Thoracic aorta (tissue), 2 donors: Measurements from ENCODE around the gene CARD19. TPM values are rescaled to one million over a fixed set of nuclear protein-coding genes. Genes with fewer than 3 reads are reported as not detected.

Experiments used
- ATAC-seq: fragments of 150-250 bp; one replicate; pipeline ENCODE4 v1.8.0; 2017; ENCODE audit warnings: low read depth; ENCODE audit not compliant: insufficient number of reproducible peaks, low FRiP score
- DNase-seq: peaks from one replicate; pipeline ENCODE4 v3.0.0-alpha.2; 2020; ENCODE audit warnings: low spot score
- H3K27ac ChIP-seq, 2 donors: fragments of 200-600 bp; sonication (generic); 1 replicate in 1 of 2; 2 replicates in 1 of 2; pipeline ENCODE4 v1.5.1; 2016; ENCODE audit warnings: mild to moderate bottlenecking in 2 of 2, moderate library complexity in 2 of 2
- H3K27me3 ChIP-seq: fragments of 200-600 bp; sonication (generic); replicated peaks from 2 replicates; pipeline ENCODE4 v1.6.0; 2016; ENCODE audit warnings: mild to moderate bottlenecking; ENCODE audit not compliant: insufficient read depth
- H3K36me3 ChIP-seq: fragments of 200-600 bp; sonication (generic); one replicate; pipeline ENCODE4 v1.5.1; 2016
- H3K4me1 ChIP-seq, 2 donors: fragments of 200-600 bp; sonication (generic); 1 replicate in 1 of 2; 2 replicates in 1 of 2; pipeline versions ENCODE4 v1.5.1 to v1.6.0; 2016; ENCODE audit warnings: low read depth in 2 of 2, mild to moderate bottlenecking in 1 of 2; ENCODE audit not compliant: control insufficient read depth in 1 of 2
- H3K4me3 ChIP-seq: fragments of 200-600 bp; sonication (generic); 2 replicates; pipeline ENCODE4 v1.5.1; 2016; ENCODE audit warnings: mild to moderate bottlenecking
- H3K9me3 ChIP-seq: fragments of 200-600 bp; sonication (generic); 2 replicates; pipeline ENCODE4 v1.5.1; 2016
- CTCF ChIP-seq: fragments of 200-600 bp; sonication (generic); IDR thresholded peaks from one replicate; pipeline ENCODE4 v1.5.1; 2019; ENCODE audit warnings: antibody characterized with exemption
- total RNA-seq, 2 donors: library from RNA; depleted of rRNA; stranded (reverse); fragments of >200 nt; gene quantifications; one replicate each; pipeline versions ENCODE4 v1.1.0 to v1.2.3, GENCODE V29; 2016

The CARD19 gene
- total RNA-seq, 2 donors from 2014 or later: 46.3 to 103 TPM

DNA sequence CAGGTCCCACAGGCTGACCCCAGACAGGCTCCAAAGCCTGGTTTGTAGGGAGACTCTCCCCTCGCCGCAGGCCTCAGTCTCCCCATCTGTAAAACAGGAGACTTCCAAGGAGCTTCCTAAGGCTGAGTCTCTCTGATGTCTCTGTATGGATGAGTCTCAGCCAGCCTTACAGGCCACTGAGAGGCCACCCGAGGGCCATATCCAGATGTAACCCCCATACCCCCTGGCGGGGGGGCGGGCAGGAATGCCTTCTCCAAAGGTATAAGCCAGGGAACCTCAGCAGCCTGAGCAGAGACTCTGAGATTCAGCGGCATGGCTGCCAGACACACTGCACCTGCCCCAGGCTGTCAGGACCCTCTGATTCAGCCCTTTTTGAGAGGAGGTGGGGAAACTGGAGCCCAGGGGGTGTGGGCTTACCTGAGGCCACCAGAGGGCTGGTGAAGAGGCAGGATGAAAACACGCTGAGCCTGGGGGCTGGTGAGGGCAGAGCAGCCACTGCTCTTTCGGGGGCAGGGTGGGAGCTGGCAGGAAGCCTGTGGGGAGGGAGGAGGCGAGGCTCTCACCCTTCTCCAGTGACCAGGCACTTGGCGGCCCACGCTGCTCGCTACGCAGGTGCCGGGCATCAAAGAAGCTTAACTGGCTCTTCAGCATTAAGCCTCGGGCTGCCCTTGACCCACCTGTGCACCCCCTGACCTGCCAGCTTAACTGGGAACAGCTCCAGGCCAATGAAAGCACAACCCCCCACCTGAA is 43.1 kb upstream of the CARD19 start:
- Histone ChIP-seq H3K4me1 (peaks cover 20 to 57% of the 10 kb centered on the region in 2 donors), H3K27ac (peak overlapping the region; percentile 92 to 93), H3K4me3 (no peak overlapping the region), H3K27me3 (no peaks in the 10 kb centered on the region), H3K36me3 (no peaks in the 10 kb centered on the region), H3K9me3 (no peaks in the 10 kb centered on the region)
- ATAC-seq (no peak), DNase-seq (no peak)
- no peak for TF ChIP-seq CTCF

- ATAC-seq: no peak
- Histone ChIP-seq H3K36me3 (no peaks in the 10 kb centered on the region), H3K4me1 (peaks cover 20 to 61% of the 10 kb centered on the region in 2 donors), H3K4me3 (no peak overlapping the region), H3K9me3 (no peaks in the 10 kb centered on the region), H3K27me3 (no peaks in the 10 kb centered on the region), H3K27ac (peak overlapping the region; percentile 92 to 93)
- DNase-seq: no peak
- no peak for TF ChIP-seq CTCF
Observed at GRCh38 chr9:93053781-93054331, 42.2 kb upstream of the CARD19 start.

DNA sequence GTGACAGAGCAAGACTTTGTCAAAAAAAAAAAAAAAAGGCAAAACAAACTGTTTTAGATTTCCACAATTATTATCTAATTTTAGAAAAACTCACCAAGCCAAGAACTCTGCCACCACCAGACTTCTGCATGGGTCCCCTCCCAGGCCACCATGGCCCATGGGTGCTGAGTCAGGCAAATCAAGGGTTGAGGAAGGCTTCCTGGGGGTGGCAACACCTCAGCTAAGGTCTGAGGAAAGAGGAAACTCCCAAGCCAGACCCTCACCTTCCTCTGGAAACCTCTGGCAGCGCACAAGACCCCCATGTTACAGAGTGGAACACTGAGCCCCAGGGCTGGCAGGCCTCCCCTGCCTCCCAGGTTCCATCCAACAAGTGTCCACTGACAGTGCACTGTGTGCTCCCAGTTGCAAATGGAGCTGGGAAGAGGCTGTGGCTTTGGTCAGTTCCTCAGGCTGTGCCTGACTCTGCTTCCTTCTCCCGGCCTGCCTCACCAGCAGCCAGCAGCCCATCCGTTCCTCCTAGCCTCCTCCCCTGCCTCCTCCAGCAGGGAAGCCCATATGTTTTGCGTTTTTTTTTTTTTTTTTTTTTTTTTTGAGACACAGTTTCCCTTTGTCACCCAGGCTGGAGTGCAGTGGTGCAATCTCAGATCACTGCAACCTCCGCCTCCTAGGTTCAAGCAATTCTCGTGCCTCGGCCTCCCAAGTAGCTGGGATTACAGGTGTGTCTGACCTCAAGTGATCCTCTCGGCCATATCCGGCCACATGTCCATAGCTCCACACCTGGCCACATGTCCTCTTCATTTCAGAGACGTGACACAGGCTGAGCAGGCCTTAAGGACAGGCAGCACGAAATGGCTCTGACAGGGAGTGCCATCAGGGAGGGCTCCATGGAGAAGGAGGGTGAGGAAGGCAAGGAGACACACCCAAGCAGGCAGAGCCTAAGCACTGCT is 41.0 kb upstream of the CARD19 start:
- Histone ChIP-seq H3K27ac (peak overlapping the region; percentile 92 to 93), H3K9me3 (no peaks in the 10 kb centered on the region), H3K36me3 (no peaks in the 10 kb centered on the region), H3K4me3 (no peak overlapping the region), H3K27me3 (no peaks in the 10 kb centered on the region), H3K4me1 (peaks cover 31 to 64% of the 10 kb centered on the region in 2 donors)
- no peak for TF ChIP-seq CTCF
- DNase-seq: no peak
- no peak for ATAC-seq

DNA sequence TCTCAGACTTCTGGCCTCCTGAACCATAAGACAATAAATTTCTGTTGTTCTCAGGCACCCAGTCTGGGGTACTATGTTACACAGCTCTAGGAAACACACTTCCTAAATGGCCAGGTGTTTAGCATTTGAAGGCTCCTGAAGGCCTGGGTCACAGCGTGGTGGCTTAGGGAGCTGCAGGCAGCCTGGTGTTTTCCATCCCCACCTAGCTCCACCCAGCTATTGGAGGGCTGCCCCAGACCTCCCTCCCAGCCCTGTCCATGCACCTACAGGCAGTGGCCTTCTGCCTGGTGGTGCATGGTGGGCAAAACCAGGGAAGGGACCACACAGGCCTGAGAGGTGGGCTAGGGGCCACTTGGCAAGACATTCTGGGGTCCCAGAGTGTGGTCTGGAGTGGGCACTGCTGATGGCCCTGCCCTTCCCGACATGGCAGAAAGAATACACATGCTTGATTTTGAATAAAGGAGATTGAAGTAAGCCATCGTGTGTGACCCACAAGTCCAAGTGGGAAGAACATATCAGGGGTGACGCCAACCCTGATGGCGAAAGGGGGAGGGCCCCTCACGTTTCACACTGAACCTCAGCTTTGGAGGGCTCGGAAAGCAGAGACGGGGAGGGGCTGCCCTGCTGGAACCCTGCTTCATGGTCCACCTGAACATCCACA is 38.8 kb upstream of the CARD19 start:
- TF ChIP-seq CTCF: no peak
- Histone ChIP-seq H3K27me3 (no peaks in the 10 kb centered on the region), H3K4me3 (no peak overlapping the region), H3K4me1 (peaks cover 38 to 68% of the 10 kb centered on the region in 2 donors), H3K27ac (peak overlapping the region; percentile 81 to 93), H3K9me3 (no peaks in the 10 kb centered on the region), H3K36me3 (no peaks in the 10 kb centered on the region)
- ATAC-seq (no peak), DNase-seq (no peak)
